Endodermal cell (in vitro differentiated cells): Measurements from ENCODE around the gene MXRA7. TPM values are rescaled to one million over a fixed set of nuclear protein-coding genes. Genes with fewer than 3 reads are reported as not detected.

Source experiments
- DNase-seq: peaks from one replicate; pipeline ENCODE4 v3.0.0-alpha.2; 2017
- H3K27ac ChIP-seq: 2 replicates; pipeline ENCODE4 v1.5.1; 2013; ENCODE audit warnings: mild to moderate bottlenecking, low read depth, low read length, moderate library complexity
- H3K27me3 ChIP-seq: 2 replicates; pipeline ENCODE4 v1.6.1; 2013; ENCODE audit warnings: mild to moderate bottlenecking, low read length, moderate library complexity; ENCODE audit not compliant: insufficient read depth, control insufficient read depth, poor library complexity, severe bottlenecking
- H3K36me3 ChIP-seq: 2 replicates; pipeline ENCODE4 v1.7.0; 2013; ENCODE audit warnings: mild to moderate bottlenecking, low read length, moderate library complexity; ENCODE audit not compliant: control insufficient read depth, insufficient read depth
- H3K4me1 ChIP-seq: one replicate; pipeline ENCODE4 v1.7.0; 2013; ENCODE audit warnings: low read length; ENCODE audit not compliant: control insufficient read depth, insufficient read depth
- H3K4me3 ChIP-seq: 2 replicates; pipeline ENCODE4 v1.5.1; 2013; ENCODE audit warnings: mild to moderate bottlenecking, low read length, moderate library complexity
- H3K9ac ChIP-seq: 2 replicates; pipeline ENCODE4 v1.6.1; 2013; ENCODE audit warnings: mild to moderate bottlenecking, low read length, moderate library complexity; ENCODE audit not compliant: poor library complexity, severe bottlenecking; ENCODE audit errors: extremely low read depth
- H3K9me3 ChIP-seq: 2 replicates; pipeline ENCODE4 v1.6.1; 2013; ENCODE audit warnings: mild to moderate bottlenecking, low read length, moderate library complexity; ENCODE audit not compliant: control insufficient read depth
- H3K27ac Mint-ChIP-seq: 2 replicates; pipeline ENCODE4 v1.8.0; 2020; ENCODE audit warnings: mixed read lengths
- H3K27me3 Mint-ChIP-seq: 2 replicates; pipeline ENCODE4 v1.8.0; 2021; ENCODE audit warnings: mild to moderate bottlenecking, mixed read lengths; ENCODE audit not compliant: insufficient read depth
- H3K36me3 Mint-ChIP-seq: 2 replicates; pipeline ENCODE4 v1.8.0; 2020; ENCODE audit warnings: low read depth, mixed read lengths
- H3K4me1 Mint-ChIP-seq: 2 replicates; pipeline ENCODE4 v1.8.0; 2020; ENCODE audit warnings: mixed read lengths
- H3K4me3 Mint-ChIP-seq: 2 replicates; pipeline ENCODE4 v1.8.0; 2020; ENCODE audit warnings: mild to moderate bottlenecking, moderate library complexity, mixed read lengths
- H3K9me3 Mint-ChIP-seq: 2 replicates; pipeline ENCODE4 v1.8.0; 2020; ENCODE audit warnings: mild to moderate bottlenecking, mixed read lengths
- WGBS, 2 experiments: methylation state at CpG; one replicate each; pipeline versions ENCODE4 v1.1.5 to v1.1.7; 2013; ENCODE audit warnings: missing lambda C conversion rate in 2 of 2, mixed read lengths in 1 of 2; ENCODE audit not compliant: insufficient coverage in 1 of 2, insufficient read length in 1 of 2; 5-methylcytosine and 5-hydroxymethylcytosine counted together
- total RNA-seq, 2 donors: library from RNA; stranded (reverse); fragmentation: NEBNext Ultra II Directional in 1 of 2; extraction: Animal tissue kit (Norgen Biotek cat#: 25700) in 1 of 2; gene quantifications; 2 replicates in 1 of 2; 3 replicates in 1 of 2; pipeline ENCODE4 v1.2.1, GENCODE V29; 2021
- TF ChIP-seq, protein P1 (sequence below): fragments of 200-600 bp; sonication (generic); conservative IDR thresholded peaks from 2 replicates; pipeline ENCODE4 v1.5.0; 2021; ENCODE audit warnings: antibody characterized with exemption, mild to moderate bottlenecking

MXRA7 gene
- total RNA-seq, 2 donors from 2014 or later, result 61.6 to 77.1 TPM

DNA sequence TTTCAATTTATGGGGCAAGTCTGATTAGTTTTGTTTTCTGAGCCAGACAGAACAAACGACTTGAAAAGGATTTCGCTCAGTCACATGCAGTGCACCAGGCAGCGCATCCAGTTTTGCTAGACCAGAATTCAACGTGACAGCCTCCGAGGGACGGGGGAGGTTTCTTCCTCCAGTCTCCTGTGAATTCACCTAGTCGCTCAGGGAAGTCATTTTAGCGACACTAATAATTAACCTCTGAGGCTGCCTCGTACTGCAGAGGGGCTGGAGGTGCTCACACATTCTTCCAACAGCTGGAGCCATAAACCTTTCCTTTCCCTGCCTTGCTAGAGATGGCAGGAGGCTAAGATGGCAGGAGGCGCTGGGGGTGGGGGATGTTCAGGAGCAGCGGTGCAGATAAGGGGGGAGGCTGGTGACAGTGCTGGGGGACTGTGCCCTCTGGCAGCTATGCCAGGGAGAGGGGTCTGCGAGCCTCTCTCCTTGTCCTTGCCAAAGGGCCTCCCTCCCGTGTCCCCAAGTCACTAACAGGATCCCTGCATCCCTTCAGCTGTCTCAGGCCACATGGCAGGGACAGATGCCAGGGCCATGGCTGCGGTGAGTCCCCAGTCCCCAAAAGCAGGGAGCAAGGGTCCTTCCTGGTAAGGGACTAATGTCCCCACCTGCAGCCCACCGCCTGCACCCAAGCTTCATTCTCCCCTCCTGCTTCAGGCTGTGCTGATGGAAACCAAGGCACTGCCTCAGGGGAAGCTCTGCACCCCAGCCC is 24.0 kb downstream of the MXRA7 start:
- H3K9me3 Mint-ChIP-seq, result no peaks in the 10 kb centered on the region
- WGBS, 2 experiments, result 90 to 91% methylated on average over 9 to 15 of the region's 15 CpGs
- Histone ChIP-seq H3K36me3 (peaks cover 7% of the 10 kb centered on the region), H3K27me3 (no peaks in the 10 kb centered on the region), H3K4me1 (no peaks in the 10 kb centered on the region), H3K4me3 (no peak overlapping the region), H3K9ac (no peak overlapping the region), H3K27ac (no peak overlapping the region), H3K9me3 (no peaks in the 10 kb centered on the region)
- H3K4me1 Mint-ChIP-seq, result peaks cover 7% of the 10 kb centered on the region
- DNase-seq, result no peak
- H3K4me3 Mint-ChIP-seq, result no peak overlapping the region
- no peaks in the 10 kb centered on the region for H3K27me3 Mint-ChIP-seq
- TF ChIP-seq, protein P1, sequence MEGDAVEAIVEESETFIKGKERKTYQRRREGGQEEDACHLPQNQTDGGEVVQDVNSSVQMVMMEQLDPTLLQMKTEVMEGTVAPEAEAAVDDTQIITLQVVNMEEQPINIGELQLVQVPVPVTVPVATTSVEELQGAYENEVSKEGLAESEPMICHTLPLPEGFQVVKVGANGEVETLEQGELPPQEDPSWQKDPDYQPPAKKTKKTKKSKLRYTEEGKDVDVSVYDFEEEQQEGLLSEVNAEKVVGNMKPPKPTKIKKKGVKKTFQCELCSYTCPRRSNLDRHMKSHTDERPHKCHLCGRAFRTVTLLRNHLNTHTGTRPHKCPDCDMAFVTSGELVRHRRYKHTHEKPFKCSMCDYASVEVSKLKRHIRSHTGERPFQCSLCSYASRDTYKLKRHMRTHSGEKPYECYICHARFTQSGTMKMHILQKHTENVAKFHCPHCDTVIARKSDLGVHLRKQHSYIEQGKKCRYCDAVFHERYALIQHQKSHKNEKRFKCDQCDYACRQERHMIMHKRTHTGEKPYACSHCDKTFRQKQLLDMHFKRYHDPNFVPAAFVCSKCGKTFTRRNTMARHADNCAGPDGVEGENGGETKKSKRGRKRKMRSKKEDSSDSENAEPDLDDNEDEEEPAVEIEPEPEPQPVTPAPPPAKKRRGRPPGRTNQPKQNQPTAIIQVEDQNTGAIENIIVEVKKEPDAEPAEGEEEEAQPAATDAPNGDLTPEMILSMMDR, result no peak
- H3K36me3 Mint-ChIP-seq, result peaks cover 11% of the 10 kb centered on the region
- H3K27ac Mint-ChIP-seq, result no peak overlapping the region

DNA sequence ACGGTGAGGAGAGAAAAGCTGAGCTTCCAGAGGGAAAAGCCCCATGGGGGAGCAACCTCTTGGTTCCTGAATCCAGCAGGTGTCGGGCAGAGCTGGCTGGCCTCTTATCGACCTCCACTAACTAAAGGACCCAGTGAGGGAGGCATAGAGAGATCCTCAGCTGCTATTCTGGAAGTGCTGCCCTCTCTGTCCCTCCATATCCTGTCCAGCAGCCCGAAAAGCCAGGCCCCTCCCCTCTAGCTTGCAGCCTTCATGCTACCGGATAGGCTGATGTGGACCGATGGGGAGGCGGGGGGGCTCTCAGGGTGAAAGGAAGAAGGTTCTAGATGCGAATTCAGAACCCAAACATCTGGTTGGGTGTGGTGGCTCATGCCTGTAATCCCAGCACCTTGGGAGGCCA is 24.9 kb downstream of the MXRA7 start:
- H3K4me1 Mint-ChIP-seq, result peaks cover 9% of the 10 kb centered on the region
- Histone ChIP-seq H3K9me3 (no peaks in the 10 kb centered on the region), H3K27ac (no peak overlapping the region), H3K4me3 (no peak overlapping the region), H3K9ac (no peak overlapping the region), H3K27me3 (no peaks in the 10 kb centered on the region), H3K36me3 (peaks cover 9% of the 10 kb centered on the region), H3K4me1 (no peaks in the 10 kb centered on the region)
- WGBS, 2 experiments, result 92 to 95% methylated on average over 6 to 8 of the region's 8 CpGs
- H3K4me3 Mint-ChIP-seq, result no peak overlapping the region
- H3K27ac Mint-ChIP-seq, result no peak overlapping the region
- H3K9me3 Mint-ChIP-seq, result no peaks in the 10 kb centered on the region
- H3K27me3 Mint-ChIP-seq, result no peaks in the 10 kb centered on the region
- peaks cover 12% of the 10 kb centered on the region for H3K36me3 Mint-ChIP-seq
- DNase-seq, result no peak
- TF ChIP-seq, protein P1, result no peak

DNA sequence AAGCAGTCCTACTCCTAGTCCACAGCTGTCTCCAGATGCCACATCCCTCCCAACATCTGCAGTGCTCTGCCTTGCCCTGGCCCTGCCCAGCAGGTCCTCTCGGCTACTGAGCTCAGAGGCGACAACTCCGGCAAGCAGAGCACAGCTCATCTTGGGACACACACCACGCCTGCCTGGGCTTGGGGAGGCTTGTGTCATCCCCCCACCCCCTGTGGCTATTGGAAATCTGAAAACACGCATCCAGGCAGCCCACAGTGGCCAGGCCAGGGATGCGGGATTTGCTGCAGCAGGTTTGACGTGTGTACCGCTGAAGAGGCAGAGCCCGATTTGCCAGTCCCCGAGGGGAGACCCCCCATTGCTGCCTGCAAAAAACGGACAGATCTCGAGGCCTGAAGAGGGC is 25.4 kb downstream of the MXRA7 start:
- Histone ChIP-seq H3K27me3 (no peaks in the 10 kb centered on the region), H3K9me3 (no peaks in the 10 kb centered on the region), H3K27ac (no peak overlapping the region), H3K9ac (no peak overlapping the region), H3K4me1 (no peaks in the 10 kb centered on the region), H3K36me3 (peaks cover 14% of the 10 kb centered on the region), H3K4me3 (no peak overlapping the region)
- peaks cover 12% of the 10 kb centered on the region for H3K36me3 Mint-ChIP-seq
- H3K27me3 Mint-ChIP-seq, result no peaks in the 10 kb centered on the region
- WGBS, 2 experiments, result 91 to 92% methylated on average over 7 to 12 of the region's 12 CpGs
- peaks cover 9% of the 10 kb centered on the region for H3K4me1 Mint-ChIP-seq
- TF ChIP-seq, protein P1, result no peak
- no peak overlapping the region for H3K27ac Mint-ChIP-seq
- no peaks in the 10 kb centered on the region for H3K9me3 Mint-ChIP-seq
- no peak for DNase-seq
- no peak overlapping the region for H3K4me3 Mint-ChIP-seq
